Smooth muscle cell (in vitro differentiated cells): Measurements from ENCODE around the gene PCP4L1. TPM values are rescaled to one million over a fixed set of nuclear protein-coding genes. Genes with fewer than 3 reads are reported as not detected.
A peak's percentile ranks its signal among the peaks of the same experiment; 100 is the strongest.

ENCODE experiments used
- DNase-seq: peaks from one replicate; lab custom pipeline; 2025; ENCODE audit not compliant: unreplicated experiment; lab: John Stamatoyannopoulos, UW
- H2AFZ ChIP-seq: fragments of 200-600 bp; sonication (generic); 2 replicates; pipeline ENCODE4 v1.6.0; 2016; ENCODE audit warnings: antibody characterized with exemption, low read depth, mild to moderate bottlenecking
- H3F3A ChIP-seq: fragments of 200-600 bp; sonication (generic); 2 replicates; pipeline ENCODE4 v1.6.0; 2017; ENCODE audit warnings: antibody characterized with exemption, low read depth
- H3K27ac ChIP-seq: fragments of 200-600 bp; sonication (generic); 2 replicates; pipeline ENCODE4 v1.5.1; 2016; ENCODE audit warnings: low read depth, mild to moderate bottlenecking
- H3K27me3 ChIP-seq: fragments of 200-600 bp; sonication (generic); 2 replicates; pipeline ENCODE4 v1.6.1; 2016; ENCODE audit warnings: low read depth, mild to moderate bottlenecking
- H3K36me3 ChIP-seq: fragments of 200-600 bp; sonication (generic); 2 replicates; pipeline ENCODE4 v1.5.1; 2016; ENCODE audit warnings: low read depth
- H3K4me1 ChIP-seq: fragments of 200-600 bp; sonication (generic); 2 replicates; pipeline ENCODE4 v1.5.1; 2016; ENCODE audit warnings: low read depth
- H3K4me2 ChIP-seq: fragments of 200-600 bp; sonication (generic); 2 replicates; pipeline ENCODE4 v1.6.0; 2016; ENCODE audit warnings: mild to moderate bottlenecking
- H3K4me3 ChIP-seq: fragments of 200-600 bp; sonication (generic); 2 replicates; pipeline ENCODE4 v1.5.1; 2016; ENCODE audit warnings: mild to moderate bottlenecking
- H3K79me2 ChIP-seq: fragments of 200-600 bp; sonication (generic); 2 replicates; pipeline ENCODE4 v1.6.0; 2016; ENCODE audit warnings: low read depth, mild to moderate bottlenecking
- H3K9ac ChIP-seq: fragments of 200-600 bp; sonication (generic); 2 replicates; pipeline ENCODE4 v1.6.0; 2016; ENCODE audit warnings: low read depth
- H3K9me3 ChIP-seq: fragments of 200-600 bp; sonication (generic); replicated peaks from 2 replicates; pipeline ENCODE4 v1.5.1; 2016; ENCODE audit warnings: low read depth
- H4K20me1 ChIP-seq: fragments of 200-600 bp; sonication (generic); 2 replicates; pipeline ENCODE4 v1.6.0; 2016; ENCODE audit warnings: low read depth
- WGBS: methylation state at CpG from one replicate; pipeline ENCODE4 v1.1.7; 2016; ENCODE audit warnings: low lambda C conversion rate; 5-methylcytosine and 5-hydroxymethylcytosine counted together
- polyA plus RNA-seq: library from polyadenylated mRNA; unstranded; fragments of >200 nt; fragmentation: Nextera tagmentation; extraction: Ambion mirVana; gene quantifications from 2 replicates; pipeline ENCODE4 v1.2.1, GENCODE V29; 2016
- total RNA-seq: library from RNA; depleted of rRNA; stranded (reverse); fragments of >200 nt; gene quantifications from 2 replicates; pipeline ENCODE4 v1.2.3, GENCODE V29; 2014
- TF ChIP-seq, protein P1 (sequence below): fragments of 200-600 bp; sonication (generic); IDR thresholded peaks from 2 replicates; pipeline ENCODE4 v1.5.1; 2017; ENCODE audit warnings: borderline replicate concordance, mild to moderate bottlenecking, antibody characterized with exemption; ENCODE audit not compliant: insufficient read depth, poor library complexity, severe bottlenecking

The PCP4L1 gene
- total and polyA plus RNA-seq, 2 experiments from 2014 or later = 0.13 TPM; not detected in 1

DNA sequence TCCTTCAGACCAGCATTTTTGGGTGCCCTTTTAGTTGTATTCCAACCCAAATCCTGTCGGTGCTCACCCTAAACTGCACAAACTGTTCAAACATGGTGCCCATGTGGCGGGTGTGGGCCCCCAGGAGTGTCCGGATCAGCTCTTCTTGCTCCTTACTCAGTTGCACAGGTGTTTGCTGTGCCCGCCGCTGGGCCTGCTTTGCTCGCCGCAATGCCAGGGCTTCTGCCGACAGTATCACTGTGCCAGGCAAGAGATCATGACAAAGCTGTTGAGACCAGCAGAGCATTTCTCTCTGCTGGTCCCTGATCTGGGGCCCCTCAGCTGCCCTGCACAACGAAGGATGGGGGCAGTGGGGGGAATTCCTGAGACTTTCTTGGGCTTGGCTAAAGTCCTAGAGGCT lies 25.4 kb upstream of the PCP4L1 start:
- Histone ChIP-seq H3K4me3 (no peak overlapping the region), H3K27me3 (no peaks in the 10 kb centered on the region), H4K20me1 (no peaks in the 10 kb centered on the region), H3K4me1 (no peaks in the 10 kb centered on the region), H3K27ac (no peak overlapping the region), H3K79me2 (no peaks in the 10 kb centered on the region), H3K9me3 (no peaks in the 10 kb centered on the region), H2AFZ (no peak overlapping the region), H3F3A (no peaks in the 10 kb centered on the region), H3K36me3 (no peaks in the 10 kb centered on the region), H3K9ac (no peak overlapping the region), H3K4me2 (no peak overlapping the region)
- WGBS = 94% methylated on average over 9 of the region's 9 CpGs
- no peak for DNase-seq
- TF ChIP-seq, protein P1, sequence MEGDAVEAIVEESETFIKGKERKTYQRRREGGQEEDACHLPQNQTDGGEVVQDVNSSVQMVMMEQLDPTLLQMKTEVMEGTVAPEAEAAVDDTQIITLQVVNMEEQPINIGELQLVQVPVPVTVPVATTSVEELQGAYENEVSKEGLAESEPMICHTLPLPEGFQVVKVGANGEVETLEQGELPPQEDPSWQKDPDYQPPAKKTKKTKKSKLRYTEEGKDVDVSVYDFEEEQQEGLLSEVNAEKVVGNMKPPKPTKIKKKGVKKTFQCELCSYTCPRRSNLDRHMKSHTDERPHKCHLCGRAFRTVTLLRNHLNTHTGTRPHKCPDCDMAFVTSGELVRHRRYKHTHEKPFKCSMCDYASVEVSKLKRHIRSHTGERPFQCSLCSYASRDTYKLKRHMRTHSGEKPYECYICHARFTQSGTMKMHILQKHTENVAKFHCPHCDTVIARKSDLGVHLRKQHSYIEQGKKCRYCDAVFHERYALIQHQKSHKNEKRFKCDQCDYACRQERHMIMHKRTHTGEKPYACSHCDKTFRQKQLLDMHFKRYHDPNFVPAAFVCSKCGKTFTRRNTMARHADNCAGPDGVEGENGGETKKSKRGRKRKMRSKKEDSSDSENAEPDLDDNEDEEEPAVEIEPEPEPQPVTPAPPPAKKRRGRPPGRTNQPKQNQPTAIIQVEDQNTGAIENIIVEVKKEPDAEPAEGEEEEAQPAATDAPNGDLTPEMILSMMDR = no peak

GRCh38 chr1:161235957-161236775 lies 22.4 kb upstream of the PCP4L1 start:
- DNase-seq = no peak
- no peaks in the 10 kb centered on the region for H3K27me3 ChIP-seq
- no peak overlapping the region for H3K9ac ChIP-seq
- H3K79me2 ChIP-seq = no peaks in the 10 kb centered on the region
- H3K4me1 ChIP-seq = no peaks in the 10 kb centered on the region
- H3K4me2 ChIP-seq = no peak overlapping the region
- no peak overlapping the region for H3K27ac ChIP-seq
- no peak overlapping the region for H2AFZ ChIP-seq
- no peak overlapping the region for H3K4me3 ChIP-seq
- no peaks in the 10 kb centered on the region for H3F3A ChIP-seq
- H3K36me3 ChIP-seq = no peaks in the 10 kb centered on the region
- H3K9me3 ChIP-seq = no peaks in the 10 kb centered on the region
- TF ChIP-seq, protein P1 = no peak
- H4K20me1 ChIP-seq = no peaks in the 10 kb centered on the region
- 90% methylated on average over 5 of the region's 5 CpGs for WGBS

DNA sequence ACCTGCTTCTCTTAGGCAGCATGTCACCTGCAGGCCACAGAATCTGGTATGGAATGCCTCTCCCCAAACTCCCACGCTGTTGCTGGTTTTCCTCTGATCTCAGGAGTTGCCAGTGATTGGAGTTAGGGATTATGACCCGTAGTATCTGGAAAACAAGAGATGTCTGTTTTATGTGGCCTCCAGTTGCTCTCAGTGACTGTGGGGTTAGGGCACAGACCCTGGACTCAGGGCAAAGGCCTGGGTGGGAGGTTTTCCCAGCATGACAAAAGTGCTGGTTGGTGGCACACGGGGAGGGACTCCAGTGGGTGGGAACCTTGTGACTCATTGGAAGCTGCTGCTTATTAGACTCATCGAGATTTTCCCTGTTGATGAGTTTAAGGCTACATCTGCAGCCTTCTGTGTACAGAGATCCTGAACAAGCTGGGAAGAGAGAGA lies 20.5 kb upstream of the PCP4L1 start, which contains the start of gene NR1I3:
NR1I3 (minus strand) TSS at position 165 of the 435 bp plus-strand sequence. CDS start 1,638 bp downstream, outside the sequence.
- DNase-seq = no peak
- H3K4me2 ChIP-seq = no peak within 1 kb of the TSS
- no peaks in the 10 kb centered on the region for H3K36me3 ChIP-seq
- no peaks in the 10 kb centered on the region for H3K9me3 ChIP-seq
- H3K79me2 ChIP-seq = no peaks in the 10 kb centered on the region
- 26% methylated on average over 4 of the region's 4 CpGs for WGBS
- no peak within 1 kb of the TSS for H3K27ac ChIP-seq
- TF ChIP-seq, protein P1 = no peak
- H3F3A ChIP-seq = no peaks in the 10 kb centered on the region
- no peaks in the 10 kb centered on the region for H3K27me3 ChIP-seq
- no peaks in the 10 kb centered on the region for H3K4me1 ChIP-seq
- H2AFZ ChIP-seq = peak within 1 kb of the TSS; percentile 51
- H3K4me3 ChIP-seq = no peak within 1 kb of the TSS
- H4K20me1 ChIP-seq = no peaks in the 10 kb centered on the region
- H3K9ac ChIP-seq = no peak within 1 kb of the TSS
